Astrocyte (in vitro differentiated cells and primary cell): ENCODE measurements around the gene COL23A1. TPM values are rescaled to one million over a fixed set of nuclear protein-coding genes. Genes with fewer than 3 reads are reported as not detected.

Experiments used
- DNase-seq: peaks from one replicate; pipeline ENCODE4 v3.0.0-alpha.2; 2010; ENCODE audit warnings: low read depth
- FAIRE-seq: peaks from 2 replicates; lab custom pipeline; 2011; peaks lifted over from hg19 to GRCh38; lab: Jason Lieb, UNC
- H2AFZ ChIP-seq: 2 replicates; pipeline ENCODE4 v1.6.0; 2012; ENCODE audit warnings: low read depth, low read length, inconsistent platforms
- H3K27ac ChIP-seq: 2 replicates; pipeline ENCODE4 v1.5.1; 2011; ENCODE audit warnings: low read depth, low read length, inconsistent platforms
- H3K27me3 ChIP-seq: 2 replicates; pipeline ENCODE4 v1.6.0; 2011; ENCODE audit warnings: low read length, inconsistent platforms; ENCODE audit not compliant: insufficient read depth
- H3K36me3 ChIP-seq: 2 replicates; pipeline ENCODE4 v1.5.1; 2011; ENCODE audit warnings: low read length, inconsistent platforms; ENCODE audit not compliant: insufficient read depth
- H3K4me1 ChIP-seq: 2 replicates; pipeline ENCODE4 v1.5.1; 2011; ENCODE audit warnings: low read length, inconsistent platforms; ENCODE audit not compliant: insufficient read depth
- H3K4me2 ChIP-seq: 2 replicates; pipeline ENCODE4 v1.6.0; 2012; ENCODE audit warnings: low read length, inconsistent platforms
- H3K4me3 ChIP-seq: 2 replicates; pipeline ENCODE4 v1.5.1; 2011; ENCODE audit warnings: low read depth, mild to moderate bottlenecking, low read length, inconsistent platforms; ENCODE audit not compliant: insufficient read depth
- H3K79me2 ChIP-seq: 2 replicates; pipeline ENCODE4 v1.6.0; 2012; ENCODE audit warnings: mild to moderate bottlenecking, low read length, inconsistent platforms; ENCODE audit not compliant: insufficient read depth
- H3K9ac ChIP-seq: 2 replicates; pipeline ENCODE4 v1.6.0; 2012; ENCODE audit warnings: mild to moderate bottlenecking, low read length, inconsistent platforms
- H3K9me3 ChIP-seq: 2 replicates; pipeline ENCODE4 v1.5.1; 2012; ENCODE audit warnings: low read depth, mild to moderate bottlenecking, low read length, inconsistent platforms; ENCODE audit not compliant: insufficient read depth
- H4K20me1 ChIP-seq: 2 replicates; pipeline ENCODE4 v1.6.0; 2012; ENCODE audit warnings: low read length, inconsistent platforms; ENCODE audit not compliant: insufficient read depth
- H3K27ac Mint-ChIP-seq: one replicate; pipeline ENCODE4 v1.8.0; 2021; ENCODE audit warnings: mild to moderate bottlenecking, mixed read lengths; ENCODE audit not compliant: unreplicated experiment
- H3K27me3 Mint-ChIP-seq: one replicate; pipeline ENCODE4 v1.8.0; 2021; ENCODE audit warnings: low read depth, mixed read lengths; ENCODE audit not compliant: unreplicated experiment
- H3K36me3 Mint-ChIP-seq: one replicate; pipeline ENCODE4 v1.8.0; 2021; ENCODE audit warnings: low read depth, mixed read lengths; ENCODE audit not compliant: unreplicated experiment
- H3K4me1 Mint-ChIP-seq: one replicate; pipeline ENCODE4 v1.8.0; 2021; ENCODE audit warnings: low read depth, mixed read lengths; ENCODE audit not compliant: unreplicated experiment
- H3K4me3 Mint-ChIP-seq: one replicate; pipeline ENCODE4 v1.8.0; 2021; ENCODE audit warnings: mild to moderate bottlenecking, moderate library complexity, mixed read lengths; ENCODE audit not compliant: unreplicated experiment
- H3K9me3 Mint-ChIP-seq: one replicate; pipeline ENCODE4 v1.8.0; 2021; ENCODE audit warnings: mild to moderate bottlenecking, mixed read lengths; ENCODE audit not compliant: unreplicated experiment
- EZH2 ChIP-seq: IDR thresholded peaks from 2 replicates; pipeline ENCODE4 v1.6.1; 2012; ENCODE audit warnings: mild to moderate bottlenecking, low read length, inconsistent platforms; ENCODE audit not compliant: insufficient read depth
- total RNA-seq: library from RNA; stranded (reverse); gene quantifications from 2 replicates; pipeline ENCODE4 v1.2.1, GENCODE V29; 2021
- TF ChIP-seq, protein P1 (sequence below): IDR thresholded peaks from 2 replicates; pipeline ENCODE4 v1.5.1; 2011; ENCODE audit warnings: low read depth, mild to moderate bottlenecking, inconsistent platforms, low read length, moderate library complexity; ENCODE audit not compliant: insufficient read depth

Gene COL23A1
- total RNA-seq, 1 donor from 2014 or later: 0.16 TPM

GRCh38 chr5:178463321-178464155 is 126.7 kb downstream of the COL23A1 start:
- H3K27me3 Mint-ChIP-seq: peaks cover 31% of the 10 kb centered on the region
- no peaks in the 10 kb centered on the region for H3K9me3 Mint-ChIP-seq
- H3K36me3 ChIP-seq: no peaks in the 10 kb centered on the region
- H3K79me2 ChIP-seq: no peaks in the 10 kb centered on the region
- H3K27me3 ChIP-seq: no peaks in the 10 kb centered on the region
- H4K20me1 ChIP-seq: no peaks in the 10 kb centered on the region
- H3K27ac ChIP-seq: no peak overlapping the region
- no peaks in the 10 kb centered on the region for H3K4me1 ChIP-seq
- no peak overlapping the region for H3K4me3 Mint-ChIP-seq
- TF ChIP-seq, protein P1, sequence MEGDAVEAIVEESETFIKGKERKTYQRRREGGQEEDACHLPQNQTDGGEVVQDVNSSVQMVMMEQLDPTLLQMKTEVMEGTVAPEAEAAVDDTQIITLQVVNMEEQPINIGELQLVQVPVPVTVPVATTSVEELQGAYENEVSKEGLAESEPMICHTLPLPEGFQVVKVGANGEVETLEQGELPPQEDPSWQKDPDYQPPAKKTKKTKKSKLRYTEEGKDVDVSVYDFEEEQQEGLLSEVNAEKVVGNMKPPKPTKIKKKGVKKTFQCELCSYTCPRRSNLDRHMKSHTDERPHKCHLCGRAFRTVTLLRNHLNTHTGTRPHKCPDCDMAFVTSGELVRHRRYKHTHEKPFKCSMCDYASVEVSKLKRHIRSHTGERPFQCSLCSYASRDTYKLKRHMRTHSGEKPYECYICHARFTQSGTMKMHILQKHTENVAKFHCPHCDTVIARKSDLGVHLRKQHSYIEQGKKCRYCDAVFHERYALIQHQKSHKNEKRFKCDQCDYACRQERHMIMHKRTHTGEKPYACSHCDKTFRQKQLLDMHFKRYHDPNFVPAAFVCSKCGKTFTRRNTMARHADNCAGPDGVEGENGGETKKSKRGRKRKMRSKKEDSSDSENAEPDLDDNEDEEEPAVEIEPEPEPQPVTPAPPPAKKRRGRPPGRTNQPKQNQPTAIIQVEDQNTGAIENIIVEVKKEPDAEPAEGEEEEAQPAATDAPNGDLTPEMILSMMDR: no peak
- no peak for TF ChIP-seq EZH2
- H3K27ac Mint-ChIP-seq: no peak overlapping the region
- no peaks in the 10 kb centered on the region for H3K4me1 Mint-ChIP-seq
- DNase-seq: no peak
- H3K4me2 ChIP-seq: no peak overlapping the region
- no peak overlapping the region for H2AFZ ChIP-seq
- H3K36me3 Mint-ChIP-seq: no peaks in the 10 kb centered on the region
- no peaks in the 10 kb centered on the region for H3K9me3 ChIP-seq
- H3K4me3 ChIP-seq: no peak overlapping the region
- no peak for FAIRE-seq
- no peak overlapping the region for H3K9ac ChIP-seq

DNA sequence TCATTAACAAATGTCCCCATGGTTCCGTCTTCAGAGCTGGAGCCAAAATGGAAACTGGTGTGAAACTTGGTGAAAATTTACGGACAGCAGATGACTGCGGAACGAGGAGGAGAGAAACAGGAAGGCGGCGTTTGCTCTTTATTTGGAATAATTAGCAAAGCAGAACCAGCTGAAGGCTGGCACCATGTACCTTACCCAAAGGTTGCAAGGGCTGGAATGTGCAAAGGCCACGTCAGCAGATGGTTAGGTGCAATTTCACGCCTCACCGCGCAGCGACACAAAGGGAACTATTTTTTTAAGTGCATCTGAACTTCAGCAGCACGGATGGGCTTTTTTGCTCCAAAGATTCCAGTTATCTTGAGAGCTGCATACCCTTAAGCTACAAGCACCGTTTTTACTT is 127.4 kb downstream of the COL23A1 start:
- H3K27ac Mint-ChIP-seq: no peak overlapping the region
- H3K79me2 ChIP-seq: no peaks in the 10 kb centered on the region
- H2AFZ ChIP-seq: no peak overlapping the region
- no peaks in the 10 kb centered on the region for H3K4me1 ChIP-seq
- no peak overlapping the region for H3K4me3 ChIP-seq
- H3K4me3 Mint-ChIP-seq: no peak overlapping the region
- no peaks in the 10 kb centered on the region for H3K9me3 Mint-ChIP-seq
- H3K9me3 ChIP-seq: no peaks in the 10 kb centered on the region
- H4K20me1 ChIP-seq: no peaks in the 10 kb centered on the region
- H3K4me1 Mint-ChIP-seq: no peaks in the 10 kb centered on the region
- no peak overlapping the region for H3K9ac ChIP-seq
- H3K27ac ChIP-seq: no peak overlapping the region
- no peaks in the 10 kb centered on the region for H3K36me3 Mint-ChIP-seq
- H3K27me3 ChIP-seq: no peaks in the 10 kb centered on the region
- DNase-seq (no peak), FAIRE-seq (no peak)
- no peaks in the 10 kb centered on the region for H3K36me3 ChIP-seq
- H3K4me2 ChIP-seq: no peak overlapping the region
- H3K27me3 Mint-ChIP-seq: peaks cover 33% of the 10 kb centered on the region
- no peak for TF ChIP-seq EZH2
- TF ChIP-seq, protein P1: no peak

DNA sequence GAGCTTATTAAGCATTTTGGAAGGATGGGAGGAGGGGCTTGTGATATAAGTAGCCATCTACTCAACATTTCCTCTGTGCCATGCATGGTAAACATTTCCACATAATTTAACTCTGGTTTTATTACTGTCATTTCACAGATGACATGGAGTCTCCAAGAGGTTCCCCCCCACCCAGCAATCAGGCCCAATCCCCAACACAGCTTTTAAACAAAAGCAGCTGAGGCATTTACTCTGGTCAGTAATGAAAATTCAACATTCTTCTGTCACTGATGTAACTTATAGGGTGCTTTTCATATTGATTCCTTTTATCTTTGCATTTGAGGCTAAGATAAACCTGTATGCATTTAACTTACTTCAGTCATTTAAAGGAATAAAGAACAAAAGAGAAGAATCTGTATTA is 128.1 kb downstream of the COL23A1 start:
- Histone ChIP-seq H3K79me2 (no peaks in the 10 kb centered on the region), H3K27me3 (no peaks in the 10 kb centered on the region), H3K9ac (no peak overlapping the region), H3K4me3 (no peak overlapping the region), H3K27ac (no peak overlapping the region), H2AFZ (no peak overlapping the region), H3K36me3 (no peaks in the 10 kb centered on the region), H3K9me3 (no peaks in the 10 kb centered on the region), H4K20me1 (no peaks in the 10 kb centered on the region), H3K4me2 (no peak overlapping the region), H3K4me1 (no peaks in the 10 kb centered on the region)
- no peaks in the 10 kb centered on the region for H3K4me1 Mint-ChIP-seq
- DNase-seq (no peak), FAIRE-seq (no peak)
- TF ChIP-seq, protein P1: no peak
- TF ChIP-seq EZH2: no peak
- no peaks in the 10 kb centered on the region for H3K36me3 Mint-ChIP-seq
- H3K27ac Mint-ChIP-seq: no peak overlapping the region
- peaks cover 28% of the 10 kb centered on the region for H3K27me3 Mint-ChIP-seq
- H3K4me3 Mint-ChIP-seq: no peak overlapping the region
- no peaks in the 10 kb centered on the region for H3K9me3 Mint-ChIP-seq
